ENCODE measurements around the gene PEDS1. TPM values are rescaled to one million over a fixed set of nuclear protein-coding genes. Genes with fewer than 3 reads are reported as not detected.

The PEDS1 gene
- total RNA-seq, 1 experiment from 2014 or later, result 53.8 TPM

Other genes starting within 250 kb of the PEDS1 start
- gene SPATA2, start 238.2 kb downstream of the PEDS1 start, total RNA-seq (2014; rRNA removed), result 7.4 and 8.1 TPM in 2 replicates
- 106 and 133 TPM in 2 replicates for gene RNF114, start 217.3 kb downstream of the PEDS1 start, total RNA-seq (2014; rRNA removed)
- 5.4 and 6.2 TPM in 2 replicates for gene SNAI1, start 170.7 kb downstream of the PEDS1 start, total RNA-seq (2014; rRNA removed)
- 118 and 119 TPM in 2 replicates for gene UBE2V1, start 40.6 kb downstream of the PEDS1 start, total RNA-seq (2014; rRNA removed)
- gene CEBPB, start 37.1 kb upstream of the PEDS1 start, total RNA-seq (2014; rRNA removed), result 103 and 122 TPM in 2 replicates